ENCODE measurements around the gene FAHD1.
A peak's percentile ranks its signal among the peaks of the same experiment; 100 is the strongest.

FAHD1 gene

GRCh38 chr16:1826691-1827573 lies at the start of gene FAHD1, which contains the start of gene HAGH:
TSS of gene FAHD1 (plus strand) at chr16:1827206. CDS start at chr16:1827239, 33 bp downstream.
TSS of gene HAGH (minus strand) at chr16:1826825. CDS start at chr16:1826787, 38 bp downstream.
- peak; percentile 67 to 77 (median 73) for DNase-seq

- DNase-seq, result no peak
These were observed 49.4 kb upstream of the FAHD1 start for GRCh38 chr16:1777375-1778199.

GRCh38 chr16:1778200-1779179 lies 48.5 kb upstream of the FAHD1 start:
- DNase-seq, result no peak

- no peak for DNase-seq
These were observed 47.7 kb upstream of the FAHD1 start for GRCh38 chr16:1779234-1779701.

- no peak for DNase-seq
These were observed 47.0 kb upstream of the FAHD1 start for GRCh38 chr16:1779741-1780676.

- no peak for DNase-seq
These were observed 46.3 kb upstream of the FAHD1 start for GRCh38 chr16:1780677-1781072.

GRCh38 chr16:1781254-1781653 lies 45.8 kb upstream of the FAHD1 start:
- no peak for DNase-seq

- DNase-seq, result no peak
These were observed 45.1 kb upstream of the FAHD1 start for GRCh38 chr16:1781758-1782407.

- peak; percentile 94 to 95 (median 94) for DNase-seq
These were observed 44.4 kb upstream of the FAHD1 start, which contains the start of the genes NUBP2 and SPSB3 for GRCh38 chr16:1782408-1783264. TSS of gene NUBP2 (plus strand) at chr16:1782960. CDS start at chr16:1783021, 61 bp downstream. TSS of gene SPSB3 (minus strand) at chr16:1782571. CDS start at chr16:1781483, 1,088 bp downstream.

- DNase-seq, result no peak
These were observed 41.8 kb upstream of the FAHD1 start for GRCh38 chr16:1784977-1785845.

GRCh38 chr16:1785846-1786170 lies 41.2 kb upstream of the FAHD1 start:
- DNase-seq, result no peak

- DNase-seq, result no peak
These were observed 40.6 kb upstream of the FAHD1 start for GRCh38 chr16:1786242-1787055.

- DNase-seq, result no peak
These were observed 40.0 kb upstream of the FAHD1 start for GRCh38 chr16:1787056-1787321.

GRCh38 chr16:1787322-1788094 lies 39.5 kb upstream of the FAHD1 start:
- no peak for DNase-seq

- DNase-seq, result no peak
These were observed 38.8 kb upstream of the FAHD1 start for GRCh38 chr16:1788095-1788707.

GRCh38 chr16:1788708-1789100 lies 38.3 kb upstream of the FAHD1 start:
- DNase-seq, result no peak

GRCh38 chr16:1789643-1790045 lies 37.4 kb upstream of the FAHD1 start:
- DNase-seq, result no peak
